GM21737 (cell line): Measurements from ENCODE around the gene KRT71.
"Not testable (repeated sequence)": the region's sequence is repeated elsewhere in the genome, so short reads cannot be mapped to it uniquely, and the experiment has no call there.

ENCODE experiments used
- ATAC-seq: cut with Tn5 transposase; IDR thresholded peaks from one replicate; pipeline ENCODE4 v1.9.1; 2021; ENCODE audit warnings: mild to moderate bottlenecking, moderate library complexity; ENCODE audit not compliant: unreplicated experiment

Gene KRT71

DNA sequence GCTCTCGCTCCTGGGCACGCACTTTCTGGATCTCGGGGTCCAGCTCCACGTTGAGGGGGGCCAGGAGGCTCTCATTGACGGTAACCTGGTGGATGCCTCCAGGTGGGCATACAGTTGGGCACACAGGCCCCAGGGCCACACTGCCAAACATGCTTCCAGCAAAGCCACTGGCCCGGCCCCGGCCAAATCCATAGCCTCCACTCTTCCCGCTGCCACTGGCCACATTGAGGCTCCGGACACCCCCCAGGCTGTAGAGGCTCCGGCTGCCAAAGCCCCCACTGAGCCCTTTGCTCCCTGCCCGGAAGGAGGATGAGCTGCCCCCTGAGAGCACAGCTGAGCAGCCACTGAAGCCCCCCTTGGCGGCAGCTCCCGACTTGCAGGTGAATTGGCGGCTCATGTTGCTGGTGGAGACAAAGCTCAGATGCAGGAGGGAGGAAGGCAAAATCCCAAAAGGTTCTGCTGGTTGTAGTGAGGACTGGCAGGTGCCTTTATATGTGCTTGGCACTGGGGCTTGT is at the start of gene KRT71:
KRT71 (minus strand) TSS at position 465 of the 515 bp plus-strand sequence; CDS start at position 397, 68 bp downstream.
- no peak for ATAC-seq

- ATAC-seq, result no peak
Observed at GRCh38 chr12:52602552-52602951, 49.6 kb upstream of the KRT71 start.

DNA sequence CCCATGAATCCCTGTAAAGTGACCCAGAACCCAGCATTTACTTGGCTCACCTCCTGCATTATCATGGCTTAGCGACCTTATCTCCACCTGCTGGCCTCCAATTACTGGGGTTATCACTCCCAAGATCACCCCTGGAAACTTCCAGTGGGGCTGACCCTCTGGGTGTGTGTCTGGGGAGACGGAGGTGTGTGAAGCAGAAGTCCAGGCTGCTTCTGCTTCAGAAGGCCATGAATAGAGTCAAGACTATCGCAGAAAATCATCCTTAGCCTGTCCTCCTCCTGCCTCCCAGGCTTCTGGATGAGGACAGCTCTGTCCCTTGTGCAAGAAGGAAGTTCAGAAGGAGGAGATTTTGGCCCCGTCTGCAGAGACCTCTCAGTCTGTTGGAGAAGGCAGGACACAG is 48.7 kb upstream of the KRT71 start:
- ATAC-seq, result no peak

- ATAC-seq, result no peak
Observed at GRCh38 chr12:52600941-52601481, 48.1 kb upstream of the KRT71 start, which contains the start of gene KRT72. KRT72 (minus strand) TSS chr12:52601463; CDS start chr12:52601452, 11 bp downstream.

DNA sequence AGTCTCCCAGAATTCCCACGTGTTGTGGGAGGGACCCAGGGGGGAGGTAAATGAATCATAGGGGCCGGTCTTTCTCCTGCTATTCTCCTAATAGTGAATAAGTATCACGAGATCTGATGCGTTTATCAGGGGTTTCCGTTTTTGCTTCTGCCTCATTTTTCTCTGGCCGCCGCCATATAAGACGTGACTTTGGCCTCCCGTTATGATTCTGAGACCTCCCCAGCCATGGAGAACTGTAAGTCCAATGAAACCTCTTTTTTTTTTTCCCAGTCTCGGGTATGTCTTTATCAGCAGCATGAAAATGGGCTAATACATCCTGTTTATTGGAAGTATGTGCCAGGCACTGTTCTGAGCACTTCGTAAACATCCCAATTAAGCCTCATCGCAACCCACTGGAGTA is 47.5 kb upstream of the KRT71 start:
- ATAC-seq, result no peak

DNA sequence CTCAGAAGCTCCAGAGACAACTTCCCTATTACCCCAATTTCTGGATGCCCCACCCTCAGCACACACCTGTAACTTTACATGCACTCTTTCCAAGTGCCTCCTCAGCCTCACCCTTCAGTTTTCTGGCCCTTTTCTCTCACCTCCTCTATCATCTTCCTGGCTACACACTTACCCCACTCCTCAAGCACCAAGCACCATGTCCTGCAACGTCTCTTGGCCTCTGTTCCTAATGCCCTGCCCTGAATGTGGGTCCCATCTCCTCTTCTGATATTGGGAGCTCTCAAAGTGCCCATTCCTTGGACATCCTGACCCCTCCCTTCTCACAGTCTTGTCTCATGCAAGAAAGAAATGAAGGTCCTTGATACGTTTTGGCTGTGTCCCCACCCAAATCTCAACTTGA is 47.1 kb upstream of the KRT71 start:
- ATAC-seq, result no peak

GRCh38 chr12:52598966-52599365 is 46.0 kb upstream of the KRT71 start:
- ATAC-seq, result no peak

- not testable (repeated sequence) for ATAC-seq
Observed at GRCh38 chr12:52594237-52594636, 41.3 kb upstream of the KRT71 start.

DNA sequence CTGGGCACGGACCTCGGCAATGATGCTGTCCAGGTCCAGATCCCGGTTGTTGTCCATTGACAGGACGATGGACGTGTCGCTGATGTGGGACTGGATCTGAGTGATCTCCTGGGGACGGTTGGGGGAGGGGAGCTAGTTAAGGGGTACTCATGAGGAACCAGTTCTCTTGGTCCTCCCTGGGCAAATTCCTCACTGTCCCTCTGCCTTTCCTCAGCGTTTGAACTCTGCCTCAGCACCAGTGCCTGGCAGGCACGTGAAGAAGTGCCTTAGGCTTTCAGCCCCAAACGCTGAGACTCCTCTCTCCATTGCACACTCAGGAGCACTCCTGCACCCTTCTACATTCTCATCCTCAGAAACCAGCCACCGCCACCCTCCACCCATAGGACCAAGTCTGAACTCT is 38.6 kb upstream of the KRT71 start:
- ATAC-seq, result no peak

GRCh38 chr12:52590021-52590420 is 37.1 kb upstream of the KRT71 start:
- no peak for ATAC-seq

DNA sequence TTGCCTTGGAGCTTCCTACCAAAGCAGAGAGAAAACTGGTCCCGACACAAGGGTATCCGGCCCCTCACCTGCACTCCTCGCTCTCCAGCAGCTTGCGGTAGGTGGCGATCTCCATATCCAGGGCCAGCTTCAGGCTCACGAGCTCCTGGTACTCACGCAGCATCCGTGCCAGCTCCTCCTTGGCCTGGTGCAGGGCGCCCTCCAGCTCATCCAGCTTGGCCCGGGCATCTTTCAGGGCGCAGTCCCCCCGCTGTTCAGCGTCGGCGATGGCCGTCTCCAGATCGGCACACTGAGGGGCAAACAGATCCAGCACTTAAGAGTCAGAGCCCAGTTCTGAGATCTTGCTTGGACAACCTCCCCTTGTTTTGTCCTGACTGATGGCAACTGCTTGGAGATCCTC is 34.6 kb upstream of the KRT71 start:
- no peak for ATAC-seq

- no peak for ATAC-seq
Observed at GRCh38 chr12:52585946-52586345, 33.0 kb upstream of the KRT71 start.

- ATAC-seq, result no peak
Observed at GRCh38 chr12:52585066-52585465, 32.1 kb upstream of the KRT71 start.

DNA sequence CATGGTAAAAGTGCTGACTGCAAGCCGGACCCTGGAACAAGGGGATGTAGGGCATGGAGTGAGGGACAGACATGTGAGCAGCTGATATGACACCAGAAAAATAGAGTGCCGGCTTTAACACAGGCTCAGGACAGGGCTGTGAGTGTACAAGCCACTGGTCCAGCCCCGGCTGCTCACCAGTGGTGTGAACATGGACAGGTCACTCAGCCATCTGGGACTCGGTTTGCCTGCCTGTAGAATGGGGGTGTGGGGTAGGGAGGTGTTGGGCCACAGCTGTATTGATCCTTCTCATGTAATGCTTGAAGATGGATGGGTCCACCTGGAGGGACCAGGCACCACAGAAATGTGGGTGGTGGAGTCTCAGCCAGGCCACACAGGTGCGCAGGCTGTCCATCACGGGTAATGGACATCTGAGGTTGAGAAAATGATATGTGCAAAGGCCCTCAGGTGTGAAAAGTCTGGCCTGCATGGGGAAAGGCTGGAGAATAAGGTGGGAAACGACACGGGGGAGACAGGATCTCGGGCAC is 31.3 kb upstream of the KRT71 start:
- no peak for ATAC-seq

DNA sequence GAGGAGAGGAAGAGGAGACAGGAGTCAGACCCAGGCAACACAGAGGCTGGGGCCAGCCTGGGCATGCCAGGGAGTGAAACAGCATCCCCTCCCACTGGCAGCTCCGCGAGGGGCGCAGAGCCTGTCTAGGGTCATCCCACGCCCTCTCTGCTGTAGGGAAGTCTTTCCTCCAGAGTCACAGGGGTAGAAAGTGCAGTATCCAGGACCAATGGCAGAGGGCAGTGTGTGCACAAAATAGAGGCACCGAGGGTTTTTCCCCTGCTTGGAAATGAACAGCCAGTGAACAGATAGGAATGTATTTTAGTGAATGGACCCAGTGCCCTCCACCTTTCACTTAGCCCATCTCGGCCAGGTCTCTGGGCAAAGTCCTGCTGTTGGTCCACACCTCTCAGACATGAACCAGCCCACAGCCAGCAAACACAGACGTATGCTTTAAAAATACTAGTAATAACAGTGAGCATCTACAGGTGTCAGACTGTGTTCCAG is 30.1 kb upstream of the KRT71 start:
- no peak for ATAC-seq

DNA sequence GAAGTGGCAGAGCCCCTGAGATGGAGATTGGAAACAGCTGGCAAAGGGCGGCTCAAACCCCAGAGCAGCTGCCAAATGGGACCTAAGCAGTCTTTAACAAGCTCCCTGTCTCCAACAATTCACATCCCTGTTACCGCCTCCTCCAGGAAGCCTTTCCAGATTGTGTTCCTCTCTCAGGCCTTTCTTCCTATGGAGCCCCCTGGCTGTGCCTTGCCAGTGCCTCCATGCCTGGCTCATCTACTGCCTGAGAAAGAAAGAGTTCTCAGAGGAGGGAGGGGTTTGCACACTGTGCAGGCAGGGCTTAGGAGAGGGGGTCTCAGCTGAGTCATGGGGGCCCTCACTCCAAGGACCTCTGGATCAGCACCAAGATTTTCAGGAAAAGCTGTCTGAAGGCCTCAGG is 29.5 kb upstream of the KRT71 start:
- no peak for ATAC-seq

- no peak for ATAC-seq
Observed at GRCh38 chr12:52581481-52581880, 28.5 kb upstream of the KRT71 start.

- ATAC-seq, result no peak
Observed at GRCh38 chr12:52581066-52581465, 28.1 kb upstream of the KRT71 start.

- no peak for ATAC-seq
Observed at GRCh38 chr12:52580496-52580895, 27.6 kb upstream of the KRT71 start.

DNA sequence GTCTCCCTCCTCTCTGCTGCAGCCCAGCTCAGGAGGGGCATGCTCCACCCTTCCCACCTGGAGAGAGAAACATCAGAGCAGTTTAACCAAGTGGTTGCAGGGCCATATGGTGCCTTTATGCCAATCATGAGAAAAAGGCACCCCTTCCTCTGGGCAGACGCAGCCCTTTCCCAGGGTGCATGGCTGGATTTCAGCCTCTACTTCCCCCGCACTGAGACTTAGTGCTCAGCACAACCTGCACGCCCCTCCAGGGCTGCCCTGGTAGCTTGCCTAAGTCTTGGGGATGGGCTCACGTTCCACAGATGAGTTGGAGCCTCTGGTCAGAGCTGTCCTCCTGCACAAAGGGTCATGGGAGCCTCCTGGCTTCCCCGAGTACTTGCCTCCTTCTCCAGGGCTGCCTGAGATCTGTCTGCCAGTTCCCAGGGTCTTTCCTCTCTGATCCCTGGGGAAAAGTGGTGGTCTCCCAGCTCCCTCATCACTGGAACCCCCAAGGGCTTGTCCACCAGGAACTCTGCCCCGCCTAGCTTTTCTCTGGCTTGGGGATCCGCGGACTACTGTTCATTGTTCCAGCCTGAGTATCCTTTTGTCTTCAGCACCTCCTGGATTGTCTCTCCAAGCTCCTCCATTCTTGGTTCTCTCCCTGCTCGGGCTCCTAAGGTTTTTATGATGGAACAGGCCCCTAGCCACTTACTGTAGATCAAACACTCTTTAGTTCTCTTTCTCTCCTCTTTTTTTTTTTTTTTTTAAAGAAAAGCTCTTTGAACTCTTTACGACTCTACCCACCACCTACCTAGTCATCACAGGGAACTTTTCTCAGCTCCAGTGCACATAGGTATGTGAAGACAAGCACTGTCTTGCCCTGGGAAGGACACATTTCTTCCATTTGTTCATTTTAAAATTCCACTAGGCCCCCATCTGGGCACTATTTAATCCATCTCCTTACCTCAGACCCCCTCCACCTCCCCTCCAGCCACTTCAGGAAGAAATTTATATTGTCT is 26.8 kb upstream of the KRT71 start:
- no peak for ATAC-seq

DNA sequence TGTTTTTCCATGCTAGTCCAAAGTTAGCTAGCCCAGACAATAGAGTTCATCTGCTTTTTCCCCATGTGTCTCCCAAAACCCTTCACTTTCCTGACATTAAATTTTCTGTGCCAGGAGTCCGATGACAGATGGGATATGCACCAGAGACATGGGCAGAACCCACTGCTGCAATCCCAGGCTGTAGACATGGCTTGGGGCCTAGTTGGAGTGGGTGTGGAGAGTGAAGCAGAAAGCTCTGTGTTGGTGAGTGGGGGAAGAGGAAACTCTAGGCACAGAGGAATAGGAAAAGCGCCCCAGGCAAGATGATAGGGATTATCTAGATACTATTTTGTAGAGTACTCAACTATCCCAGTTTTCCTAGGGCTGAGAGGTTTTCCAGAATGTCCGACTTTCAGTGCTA is 25.5 kb upstream of the KRT71 start:
- no peak for ATAC-seq

- no peak for ATAC-seq
Observed at GRCh38 chr12:52577316-52577715, 24.4 kb upstream of the KRT71 start.
